HEK293 (cell line): ENCODE measurements around the gene FAM76B.

Experiments used
- CTCF ChIA-PET: fragments of 350-600 bp; formaldehyde crosslinking; extraction: SDS; loops from one replicate; lab custom pipeline; 2021; ENCODE audit warnings: antibody characterized with exemption; lab: Yijun Ruan, JAX
- POLR2A ChIA-PET: fragments of 300-600 bp; formaldehyde crosslinking; extraction: SDS; loops from one replicate; lab custom pipeline; 2020; ENCODE audit warnings: antibody characterized with exemption, inconsistent platforms; lab: Yijun Ruan, JAX
- H3K27ac ChIP-seq: fragments of 200-500 bp; sonication (Bioruptor generic); 2 replicates; pipeline ENCODE4 v1.5.1; 2014; ENCODE audit warnings: low read depth, low read length, control low read depth, inconsistent platforms; ENCODE audit errors: extremely low read depth
- H3K36me3 ChIP-seq, 2 experiments: fragments of 200-500 bp in 1 of 2; sonication (Bioruptor generic) in 1 of 2; 1 replicate in 1 of 2; 2 replicates in 1 of 2; pipeline ENCODE4 v1.5.1; 2014 to 2017; ENCODE audit warnings: inconsistent platforms in 2 of 2, low read length in 2 of 2; ENCODE audit not compliant: control insufficient read depth in 2 of 2, insufficient read depth in 1 of 2
- H3K4me1 ChIP-seq: fragments of 200-500 bp; sonication (Bioruptor generic); 2 replicates; pipeline ENCODE4 v1.5.1; 2014; ENCODE audit warnings: mild to moderate bottlenecking, low read length, inconsistent platforms; ENCODE audit not compliant: control insufficient read depth, insufficient read depth
- H3K4me3 ChIP-seq: 2 replicates; pipeline ENCODE4 v1.5.1; 2011; ENCODE audit warnings: low read depth, mild to moderate bottlenecking, control low read depth, low read length, moderate library complexity
- H3K9me3 ChIP-seq: fragments of 200-500 bp; sonication (Bioruptor generic); 2 replicates; pipeline ENCODE4 v1.5.1; 2014; ENCODE audit warnings: low read depth, low read length, inconsistent platforms; ENCODE audit not compliant: control insufficient read depth, insufficient read depth
- BCL11B ChIP-seq: fragments of 450-650 bp; formaldehyde crosslinking; IDR thresholded peaks from 2 replicates; pipeline ENCODE4 v1.5.1; 2016; ENCODE audit warnings: low read depth, missing biosample characterization, missing genetic modification characterization
- HOXD13 ChIP-seq: sonication (generic); formaldehyde crosslinking; IDR thresholded peaks from 2 replicates; pipeline ENCODE4 v1.8.0; 2022; ENCODE audit warnings: missing genetic modification reagents, borderline replicate concordance
- KLF7 ChIP-seq: fragments of 450-650 bp; formaldehyde crosslinking; IDR thresholded peaks from 2 replicates; pipeline ENCODE4 v1.5.1; 2016; ENCODE audit warnings: missing biosample characterization, missing genetic modification characterization, borderline replicate concordance
- OSR2 ChIP-seq: fragments of 450-650 bp; formaldehyde crosslinking; IDR thresholded peaks from 2 replicates; pipeline ENCODE4 v1.5.1; 2016; ENCODE audit warnings: missing biosample characterization, missing genetic modification characterization
- PRDM1 ChIP-seq: fragments of 450-650 bp; formaldehyde crosslinking; IDR thresholded peaks from 2 replicates; pipeline ENCODE4; 2016; ENCODE audit warnings: missing biosample characterization, missing genetic modification characterization
- TCF7L2 ChIP-seq: IDR thresholded peaks from 2 replicates; pipeline ENCODE4 v1.6.1; 2011; ENCODE audit warnings: low read depth, mild to moderate bottlenecking, inconsistent platforms, low read length, moderate library complexity, borderline replicate concordance
- ZBTB8A ChIP-seq: fragments of 450-650 bp; formaldehyde crosslinking; IDR thresholded peaks from 2 replicates; pipeline ENCODE4 v1.5.1; 2016; ENCODE audit warnings: missing biosample characterization, missing genetic modification characterization
- ZNF23 ChIP-seq: fragments of 450-650 bp; formaldehyde crosslinking; IDR thresholded peaks from 2 replicates; pipeline ENCODE4 v1.5.1; 2016; ENCODE audit warnings: missing biosample characterization, missing genetic modification characterization, borderline replicate concordance
- ZNF521 ChIP-seq: fragments of 450-650 bp; formaldehyde crosslinking; IDR thresholded peaks from 2 replicates; pipeline ENCODE4 v1.5.1; 2017; ENCODE audit warnings: missing biosample characterization, mild to moderate bottlenecking, missing genetic modification characterization
- ZNF529 ChIP-seq: fragments of 450-650 bp; formaldehyde crosslinking; IDR thresholded peaks from 2 replicates; pipeline ENCODE4 v1.5.1; 2017; ENCODE audit warnings: missing genetic modification characterization, missing biosample characterization; ENCODE audit not compliant: insufficient replicate concordance
- ZNF560 ChIP-seq: fragments of 450-650 bp; formaldehyde crosslinking; IDR thresholded peaks from 2 replicates; pipeline ENCODE4 v1.5.1; 2017; ENCODE audit warnings: missing biosample characterization, missing genetic modification characterization, borderline replicate concordance
- ZNF610 ChIP-seq: fragments of 450-650 bp; formaldehyde crosslinking; IDR thresholded peaks from 2 replicates; pipeline ENCODE4 v1.5.1; 2016; ENCODE audit warnings: missing biosample characterization, missing genetic modification characterization, borderline replicate concordance
- ZNF623 ChIP-seq: fragments of 450-650 bp; formaldehyde crosslinking; IDR thresholded peaks from 2 replicates; pipeline ENCODE4 v1.5.1; 2016; ENCODE audit warnings: missing biosample characterization, missing genetic modification characterization
- ZNF707 ChIP-seq: fragments of 450-650 bp; formaldehyde crosslinking; IDR thresholded peaks from 2 replicates; pipeline ENCODE4 v1.5.1; 2016; ENCODE audit warnings: missing biosample characterization, missing genetic modification characterization
- ZNF777 ChIP-seq: fragments of 450-650 bp; formaldehyde crosslinking; IDR thresholded peaks from 2 replicates; pipeline ENCODE4 v1.5.1; 2017; ENCODE audit warnings: missing biosample characterization, missing genetic modification characterization, borderline replicate concordance
- ZNF830 ChIP-seq: fragments of 450-650 bp; IDR thresholded peaks from 2 replicates; pipeline ENCODE4 v1.5.0; 2018; ENCODE audit warnings: missing biosample characterization, missing genetic modification characterization, low read depth, mild to moderate bottlenecking, moderate library complexity
- TF ChIP-seq, protein P1 (sequence below): fragments of 450-650 bp; formaldehyde crosslinking; IDR thresholded peaks from 2 replicates; pipeline ENCODE4 v1.5.1; 2017; ENCODE audit warnings: missing biosample characterization, missing genetic modification characterization
- TF ChIP-seq, protein P2 (sequence below): fragments of 450-650 bp; formaldehyde crosslinking; IDR thresholded peaks from 2 replicates; pipeline ENCODE4 v1.5.1; 2016; ENCODE audit warnings: missing biosample characterization, missing genetic modification characterization
- TF ChIP-seq, protein P3 (sequence below): fragments of 450-650 bp; formaldehyde crosslinking; IDR thresholded peaks from 2 replicates; pipeline ENCODE4 v1.5.1; 2016; ENCODE audit warnings: missing biosample characterization, missing genetic modification characterization

The FAM76B gene

DNA sequence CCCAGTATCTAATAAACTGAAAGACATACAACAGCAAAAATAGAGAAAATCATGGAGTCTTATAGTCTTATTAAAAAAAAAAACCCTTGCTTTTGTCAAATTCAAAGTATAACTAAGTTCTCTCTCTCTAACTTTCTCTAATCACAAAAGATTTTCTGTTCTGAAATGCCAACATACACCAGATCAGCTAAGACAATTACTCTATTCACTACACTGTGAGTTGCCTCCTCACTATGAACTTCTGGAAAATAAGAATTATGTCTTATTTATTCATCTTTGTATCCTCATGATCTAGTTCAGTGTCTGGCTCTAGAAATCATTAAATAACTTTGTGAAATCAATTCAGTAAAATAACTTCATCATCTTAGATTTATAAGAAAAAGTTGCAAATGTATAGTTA, 12.7 kb downstream of the FAM76B start:
- no peak overlapping the region for H3K4me3 ChIP-seq
- H3K9me3 ChIP-seq: no peaks in the 10 kb centered on the region
- H3K4me1 ChIP-seq: no peaks in the 10 kb centered on the region
- CTCF ChIA-PET: interaction anchor here (0.9 kb wide), 1 partner anchor 52 kb away, joined by 3 read pairs; no protein-coding TSS in a partner anchor
- TF ChIP-seq ZNF707 (no peak), ZNF23 (no peak), ZNF560 (tag by site-specific recombination) (no peak), ZNF830 (tag by site-specific recombination) (no peak), BCL11B (tag by site-specific recombination) (no peak), ZNF610 (no peak), TCF7L2 (no peak)
- TF ChIP-seq, protein P1, sequence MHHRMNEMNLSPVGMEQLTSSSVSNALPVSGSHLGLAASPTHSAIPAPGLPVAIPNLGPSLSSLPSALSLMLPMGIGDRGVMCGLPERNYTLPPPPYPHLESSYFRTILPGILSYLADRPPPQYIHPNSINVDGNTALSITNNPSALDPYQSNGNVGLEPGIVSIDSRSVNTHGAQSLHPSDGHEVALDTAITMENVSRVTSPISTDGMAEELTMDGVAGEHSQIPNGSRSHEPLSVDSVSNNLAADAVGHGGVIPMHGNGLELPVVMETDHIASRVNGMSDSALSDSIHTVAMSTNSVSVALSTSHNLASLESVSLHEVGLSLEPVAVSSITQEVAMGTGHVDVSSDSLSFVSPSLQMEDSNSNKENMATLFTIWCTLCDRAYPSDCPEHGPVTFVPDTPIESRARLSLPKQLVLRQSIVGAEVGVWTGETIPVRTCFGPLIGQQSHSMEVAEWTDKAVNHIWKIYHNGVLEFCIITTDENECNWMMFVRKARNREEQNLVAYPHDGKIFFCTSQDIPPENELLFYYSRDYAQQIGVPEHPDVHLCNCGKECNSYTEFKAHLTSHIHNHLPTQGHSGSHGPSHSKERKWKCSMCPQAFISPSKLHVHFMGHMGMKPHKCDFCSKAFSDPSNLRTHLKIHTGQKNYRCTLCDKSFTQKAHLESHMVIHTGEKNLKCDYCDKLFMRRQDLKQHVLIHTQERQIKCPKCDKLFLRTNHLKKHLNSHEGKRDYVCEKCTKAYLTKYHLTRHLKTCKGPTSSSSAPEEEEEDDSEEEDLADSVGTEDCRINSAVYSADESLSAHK (tag by site-specific recombination): no peak
- POLR2A ChIA-PET: no interaction called here
- peaks cover 15 to 94% of the 10 kb centered on the region in 2 experiments; a peak in 2 of 3 replicates for H3K36me3 ChIP-seq
- no peak overlapping the region for H3K27ac ChIP-seq

DNA sequence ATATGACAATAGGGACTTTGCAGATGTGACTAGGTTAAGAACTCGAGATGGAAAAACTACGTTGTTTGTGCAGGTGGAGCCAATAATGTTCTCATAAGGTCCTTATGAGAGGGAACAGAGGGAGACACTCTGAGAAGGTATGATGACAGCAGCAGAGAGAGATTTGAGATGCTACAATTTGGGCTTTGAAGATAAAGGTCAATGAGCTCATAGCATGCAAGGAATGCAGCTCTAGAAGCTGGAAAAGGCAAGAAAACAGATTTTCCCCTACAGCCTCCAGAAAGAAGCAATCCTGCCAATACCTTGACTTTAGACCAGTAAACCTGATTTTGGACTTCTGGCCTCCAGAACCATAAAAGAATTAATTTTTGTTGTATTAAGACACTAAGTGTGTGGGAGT, 21.1 kb downstream of the FAM76B start:
- Histone ChIP-seq H3K36me3 (peaks cover 0 to 31% of the 10 kb centered on the region in 2 experiments; a peak in 2 of 3 replicates), H3K4me1 (no peaks in the 10 kb centered on the region), H3K9me3 (no peaks in the 10 kb centered on the region), H3K27ac (no peak overlapping the region), H3K4me3 (no peak overlapping the region)
- ChIA-PET POLR2A (no interaction called here), CTCF (interaction anchor here (0.7 to 2.0 kb wide), 4 partner anchors 30 to 617 kb away, joined by 3 to 6 read pairs (median 3); no protein-coding TSS in a partner anchor)
- TF ChIP-seq KLF7 (tag by site-specific recombination): no peak
- no peak for TF ChIP-seq ZNF777 (tag by site-specific recombination)
- TF ChIP-seq, protein P2, sequence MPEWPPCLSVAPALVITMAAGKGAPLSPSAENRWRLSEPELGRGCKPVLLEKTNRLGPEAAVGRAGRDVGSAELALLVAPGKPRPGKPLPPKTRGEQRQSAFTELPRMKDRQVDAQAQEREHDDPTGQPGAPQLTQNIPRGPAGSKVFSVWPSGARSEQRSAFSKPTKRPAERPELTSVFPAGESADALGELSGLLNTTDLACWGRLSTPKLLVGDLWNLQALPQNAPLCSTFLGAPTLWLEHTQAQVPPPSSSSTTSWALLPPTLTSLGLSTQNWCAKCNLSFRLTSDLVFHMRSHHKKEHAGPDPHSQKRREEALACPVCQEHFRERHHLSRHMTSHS (tag by site-specific recombination): no peak
- no peak for TF ChIP-seq ZBTB8A (tag by site-specific recombination)
- TF ChIP-seq, protein P3, sequence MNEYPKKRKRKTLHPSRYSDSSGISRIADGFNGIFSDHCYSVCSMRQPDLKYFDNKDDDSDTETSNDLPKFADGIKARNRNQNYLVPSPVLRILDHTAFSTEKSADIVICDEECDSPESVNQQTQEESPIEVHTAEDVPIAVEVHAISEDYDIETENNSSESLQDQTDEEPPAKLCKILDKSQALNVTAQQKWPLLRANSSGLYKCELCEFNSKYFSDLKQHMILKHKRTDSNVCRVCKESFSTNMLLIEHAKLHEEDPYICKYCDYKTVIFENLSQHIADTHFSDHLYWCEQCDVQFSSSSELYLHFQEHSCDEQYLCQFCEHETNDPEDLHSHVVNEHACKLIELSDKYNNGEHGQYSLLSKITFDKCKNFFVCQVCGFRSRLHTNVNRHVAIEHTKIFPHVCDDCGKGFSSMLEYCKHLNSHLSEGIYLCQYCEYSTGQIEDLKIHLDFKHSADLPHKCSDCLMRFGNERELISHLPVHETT (tag by site-specific recombination): no peak
- no peak for TF ChIP-seq ZNF529
- no peak for TF ChIP-seq PRDM1 (tag by site-specific recombination)
- no peak for TF ChIP-seq HOXD13
- TF ChIP-seq OSR2 (tag by site-specific recombination): no peak

DNA sequence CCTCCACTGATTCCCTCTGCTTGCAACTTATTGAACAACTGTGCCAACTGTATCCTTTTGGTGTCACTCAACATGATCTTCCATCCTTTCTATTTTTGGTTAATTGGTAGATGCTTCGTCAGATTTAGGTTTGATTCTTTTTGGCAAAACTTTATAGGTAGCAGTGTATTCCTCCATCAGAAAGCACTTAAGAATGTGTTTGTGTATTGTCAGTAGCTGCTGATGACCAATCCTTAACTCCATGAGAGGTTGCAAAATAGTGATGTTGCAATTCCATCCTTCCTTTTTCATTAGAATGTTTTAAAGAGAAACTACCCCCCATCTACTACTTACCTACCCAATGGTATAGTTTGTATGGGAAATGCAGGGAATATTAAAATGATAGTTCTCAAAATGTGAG, 22.1 kb downstream of the FAM76B start:
- Histone ChIP-seq H3K4me3 (no peak overlapping the region), H3K9me3 (no peaks in the 10 kb centered on the region), H3K4me1 (no peaks in the 10 kb centered on the region), H3K27ac (no peak overlapping the region), H3K36me3 (peaks cover 0 to 25% of the 10 kb centered on the region in 2 experiments; a peak in 2 of 3 replicates)
- POLR2A ChIA-PET: no interaction called here
- CTCF ChIA-PET: interaction anchor here (0.5 to 2.0 kb wide), 6 partner anchors 29 to 658 kb away, joined by 3 to 6 read pairs (median 4); no protein-coding TSS in a partner anchor
- TF ChIP-seq BCL11B (tag by site-specific recombination): no peak
- TF ChIP-seq ZNF623: no peak
- no peak for TF ChIP-seq ZNF521 (tag by site-specific recombination)
